Daoy (cell line): Measurements from ENCODE around the gene TMEM61. TPM values are rescaled to one million over a fixed set of nuclear protein-coding genes. Genes with fewer than 3 reads are reported as not detected.

Experiments used
- DNase-seq: peaks from one replicate; pipeline ENCODE4 v3.0.0-alpha.2; 2015; ENCODE audit warnings: low read depth
- total RNA-seq: library from RNA; depleted of rRNA; stranded (reverse); fragments of >200 nt; shearing (Covaris generic); gene quantifications from 2 replicates; pipeline ENCODE4 v1.2.3, GENCODE V29; 2014

The TMEM61 gene
- total RNA-seq, 1 experiment from 2014 or later, result not detected

DNA sequence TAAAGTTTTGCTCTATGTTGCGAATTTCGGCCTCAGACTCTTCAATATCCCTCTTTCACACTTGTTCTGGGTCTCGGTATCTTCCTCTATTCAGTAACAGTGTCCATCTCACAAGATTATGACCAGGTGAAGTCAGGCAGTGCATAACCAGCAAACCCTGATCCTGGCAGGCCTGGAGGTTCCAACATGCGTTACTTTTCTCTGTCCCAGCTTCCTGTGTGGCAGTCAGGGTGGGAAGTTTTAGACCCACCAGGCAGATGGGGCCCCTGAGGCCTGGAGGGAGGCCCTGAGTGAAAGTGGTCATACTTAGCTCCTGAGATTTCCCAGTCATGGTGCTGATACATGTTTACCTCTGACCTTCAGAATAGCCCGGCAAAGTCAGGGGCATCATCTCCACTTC, 5.1 kb downstream of the TMEM61 start:
- DNase-seq, result no peak

- no peak for DNase-seq
Measured at GRCh38 chr1:54986025-54986424, 5.6 kb downstream of the TMEM61 start.

- DNase-seq, result no peak
Measured at GRCh38 chr1:54986533-54986932, 6.1 kb downstream of the TMEM61 start.

- DNase-seq, result no peak
Measured at GRCh38 chr1:54987427-54987826, 7.0 kb downstream of the TMEM61 start.

GRCh38 chr1:54987919-54988705, 7.7 kb downstream of the TMEM61 start:
- no peak for DNase-seq

GRCh38 chr1:54988975-54989374, 8.5 kb downstream of the TMEM61 start:
- no peak for DNase-seq

DNA sequence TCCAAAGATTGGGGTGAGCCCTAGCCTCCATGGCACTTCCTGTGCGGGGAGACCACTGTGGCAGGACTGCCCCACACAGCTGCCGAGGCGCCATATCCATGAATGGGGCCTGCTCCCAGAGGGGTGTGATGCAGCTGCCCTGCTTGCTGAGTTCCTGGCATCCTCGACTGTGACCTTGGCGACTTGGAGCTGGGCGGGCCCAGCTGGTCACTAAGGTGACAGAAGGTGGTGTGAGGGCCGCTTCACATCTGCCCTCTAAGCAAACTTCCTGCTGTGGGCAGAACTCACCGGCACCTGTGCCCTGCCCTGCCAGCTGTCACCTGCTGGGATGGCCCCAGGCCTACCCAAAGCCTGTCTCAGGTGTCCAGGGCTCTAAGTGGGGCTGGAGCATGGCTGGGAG, 9.0 kb downstream of the TMEM61 start:
- no peak for DNase-seq

DNA sequence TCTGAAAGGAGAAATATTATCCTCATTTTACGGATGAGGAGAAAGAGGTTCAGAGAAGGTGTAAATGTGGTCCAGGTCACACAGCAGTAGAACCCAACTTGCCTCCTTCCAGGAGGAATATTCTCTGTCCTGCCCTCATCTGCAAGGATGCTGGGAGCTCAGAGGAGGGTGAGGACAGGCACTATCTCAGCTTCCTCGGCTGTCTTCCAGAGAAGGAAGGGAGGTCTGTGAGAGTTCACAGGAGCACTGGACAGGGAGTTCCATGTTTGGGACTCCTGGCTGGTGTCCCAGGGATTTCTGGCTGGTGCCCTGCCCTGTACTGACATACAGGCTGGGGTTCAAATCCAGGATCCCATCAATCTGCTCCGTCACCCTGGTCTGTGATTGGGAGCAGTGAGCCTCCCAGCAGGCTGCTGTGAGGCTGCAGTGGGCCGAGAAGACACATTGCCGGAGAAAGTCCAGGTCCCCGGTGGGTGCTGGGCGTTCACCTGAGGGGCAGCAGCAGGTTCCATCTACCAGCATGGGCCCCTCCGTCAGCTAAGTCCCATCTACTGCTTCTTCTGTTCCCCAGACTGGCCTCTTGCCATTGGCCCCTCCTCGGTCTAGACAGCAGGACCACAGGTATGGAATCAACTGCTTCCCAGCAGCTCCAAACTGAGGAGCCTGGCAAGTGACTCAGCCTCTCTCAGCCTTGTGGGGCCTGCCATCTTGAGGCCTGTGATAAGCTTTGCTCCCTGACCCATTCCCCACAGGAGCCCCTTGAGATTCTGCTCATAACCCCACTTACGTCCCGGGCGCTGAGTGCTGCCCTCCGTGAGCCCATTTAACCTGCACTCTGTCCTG, 9.8 kb downstream of the TMEM61 start:
- peak; percentile 50 for DNase-seq

DNA sequence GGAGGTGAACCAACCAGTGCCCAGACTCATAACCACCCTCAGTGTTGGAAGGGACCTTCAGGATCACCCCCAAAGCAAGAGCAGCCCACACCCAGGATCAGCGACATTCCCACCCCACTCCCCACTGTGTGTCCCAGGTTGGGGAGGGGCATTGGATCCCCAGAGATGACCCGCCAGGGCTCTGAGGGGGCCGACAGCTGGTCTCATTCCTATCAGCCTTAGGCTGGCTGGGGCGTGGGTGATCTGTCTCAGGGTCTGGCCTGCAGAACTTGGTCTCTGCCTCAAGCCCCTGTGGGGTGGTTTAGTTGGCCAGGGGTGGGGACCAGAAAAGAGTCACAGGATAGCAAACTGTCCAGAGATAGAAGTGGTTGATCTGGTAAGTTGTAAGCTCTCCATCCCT, 10.5 kb downstream of the TMEM61 start:
- DNase-seq, result no peak

GRCh38 chr1:54991939-54992338, 11.5 kb downstream of the TMEM61 start:
- DNase-seq, result no peak

- no peak for DNase-seq
Measured at GRCh38 chr1:54993140-54993539, 12.7 kb downstream of the TMEM61 start.

- no peak for DNase-seq
Measured at GRCh38 chr1:54994355-54994990, 14.0 kb downstream of the TMEM61 start.

GRCh38 chr1:54995013-54995760, 14.8 kb downstream of the TMEM61 start:
- DNase-seq, result no peak

DNA sequence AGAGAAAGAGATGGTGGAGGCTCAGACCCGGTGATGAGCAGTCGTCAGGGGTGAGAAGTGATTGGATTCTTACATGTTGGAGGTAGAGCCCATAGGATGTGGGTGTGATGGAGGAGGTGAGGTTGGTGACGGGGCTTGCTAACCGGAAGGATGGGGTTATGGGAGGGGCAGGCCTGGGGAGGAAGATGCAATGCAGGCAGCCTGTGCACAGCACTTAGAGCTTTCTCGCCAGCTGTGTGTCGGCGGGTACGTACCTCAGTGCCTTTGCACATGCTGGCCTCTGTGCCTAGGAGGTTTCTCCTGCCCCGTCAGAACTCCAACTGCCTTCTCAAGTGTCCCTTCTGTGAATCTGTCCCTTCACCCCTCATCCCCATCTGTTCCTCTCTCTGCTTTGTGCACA, 15.4 kb downstream of the TMEM61 start:
- no peak for DNase-seq

DNA sequence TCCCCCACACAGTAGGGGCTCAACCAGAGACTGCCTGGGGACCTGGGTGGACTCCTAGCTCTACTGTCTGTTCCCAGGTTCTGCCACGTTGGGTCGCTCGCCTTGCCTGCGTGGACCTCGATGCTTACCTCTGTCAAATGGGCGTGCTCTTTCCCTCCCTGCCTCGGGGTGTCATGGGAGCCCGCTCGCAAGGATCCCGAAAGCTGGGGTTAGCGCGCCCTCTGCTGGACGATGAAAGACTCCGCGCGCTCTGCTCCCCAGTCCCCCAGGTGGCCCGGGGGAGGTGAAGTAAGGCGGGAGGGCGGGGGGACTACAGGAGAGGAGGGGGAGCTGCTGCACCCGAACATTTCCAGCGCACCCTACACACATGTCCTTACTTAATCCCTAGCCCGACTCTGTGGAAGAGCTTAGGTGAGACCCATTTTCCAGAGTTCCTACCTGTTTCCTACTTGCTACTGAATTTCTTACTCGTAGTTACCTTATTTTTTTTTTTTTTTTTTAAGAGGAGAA, 16.0 kb downstream of the TMEM61 start:
- peak; percentile 88 for DNase-seq

DNA sequence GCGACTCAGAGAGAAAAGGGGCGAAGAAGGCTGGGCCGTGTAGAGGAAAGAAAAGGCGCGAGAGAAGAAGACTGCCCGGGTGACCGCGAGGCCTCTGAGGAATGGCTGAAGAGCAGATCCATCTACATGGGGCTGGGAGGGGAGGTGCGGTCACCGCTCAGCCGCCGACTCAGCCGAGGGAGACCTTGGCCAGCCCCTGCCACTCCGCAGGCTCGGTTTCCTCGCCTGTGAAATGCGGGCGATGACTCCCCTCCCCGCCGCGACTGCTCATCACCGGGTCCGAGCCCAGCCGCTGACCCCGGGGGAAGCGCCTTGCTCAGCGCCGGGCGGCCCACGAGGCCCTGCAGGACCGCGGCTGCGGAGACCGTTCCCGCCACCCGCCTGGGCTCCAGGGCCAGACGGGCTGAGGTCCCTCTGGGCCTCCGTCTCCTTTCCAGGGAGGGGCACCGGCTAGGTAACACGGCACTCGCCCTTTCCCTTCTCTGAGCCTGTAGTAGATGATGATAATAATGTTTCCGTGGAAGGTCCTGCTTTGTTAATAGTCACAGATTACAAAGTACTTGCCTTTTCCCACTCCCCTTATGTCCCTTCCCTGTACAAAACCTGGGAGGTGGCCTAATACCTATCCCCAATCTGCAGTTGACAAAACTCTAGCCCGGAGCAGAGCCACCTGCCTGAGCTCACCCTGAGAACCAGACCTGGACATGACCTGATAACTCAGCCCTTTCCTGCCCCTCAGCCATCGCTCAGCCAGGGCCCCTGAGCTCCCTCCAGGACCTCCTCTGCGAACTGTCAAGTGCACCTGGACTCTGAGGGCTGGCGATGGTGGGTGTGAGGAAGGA, 16.7 kb downstream of the TMEM61 start:
- peak; percentile 33 for DNase-seq

- DNase-seq, result no peak
Measured at GRCh38 chr1:54997711-54997986, 17.2 kb downstream of the TMEM61 start.

DNA sequence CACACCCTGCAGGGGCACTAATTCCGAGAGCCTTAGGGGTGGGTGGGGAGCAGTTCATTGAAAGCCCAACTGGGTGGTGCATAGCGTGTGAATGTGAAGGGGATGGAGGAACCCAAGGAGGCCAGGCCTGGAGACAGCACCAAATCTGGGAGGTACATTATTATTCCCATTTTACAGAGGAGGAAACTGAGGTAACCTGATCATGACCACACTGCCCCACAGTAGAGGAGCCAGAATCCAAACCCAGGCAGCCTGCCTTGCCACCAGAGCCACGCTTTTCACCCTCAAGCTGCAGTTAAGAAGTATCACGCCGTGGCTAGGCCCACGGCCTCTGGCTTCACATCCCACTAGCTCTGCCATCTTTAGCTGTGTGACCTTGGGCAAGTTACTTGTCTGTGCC, 17.7 kb downstream of the TMEM61 start:
- no peak for DNase-seq

DNA sequence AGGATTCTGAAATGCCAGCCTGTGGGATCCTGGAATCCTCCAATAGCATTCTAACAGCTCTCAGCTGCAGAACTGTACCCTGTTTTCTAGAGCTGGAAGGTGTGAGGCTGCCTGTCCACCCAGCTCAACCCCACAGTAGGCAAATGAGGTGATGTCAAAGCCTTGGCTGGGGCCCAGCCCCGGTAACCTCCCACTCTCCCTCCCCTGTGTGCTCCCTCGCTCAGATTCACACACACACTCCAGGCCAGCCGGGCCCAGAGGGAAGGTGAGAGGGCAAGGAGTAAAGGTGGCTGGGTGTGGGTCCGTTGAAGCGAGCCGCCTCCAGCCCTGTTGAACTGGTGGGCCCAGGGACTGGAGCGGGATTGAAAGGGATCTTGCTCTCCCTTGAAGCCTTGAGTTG, 18.2 kb downstream of the TMEM61 start, which contains the start of gene BSND:
Gene BSND, plus strand, starts transcription at position 257 of the 400 bp plus-strand sequence. CDS start 254 bp downstream, outside the sequence.
- DNase-seq, result no peak
